ENCODE data around the gene HELB. TPM values are rescaled to one million over a fixed set of nuclear protein-coding genes. Genes with fewer than 3 reads are reported as not detected.

Gene HELB
- total RNA-seq, 1 experiment from 2014 or later: 2.6 TPM

DNA sequence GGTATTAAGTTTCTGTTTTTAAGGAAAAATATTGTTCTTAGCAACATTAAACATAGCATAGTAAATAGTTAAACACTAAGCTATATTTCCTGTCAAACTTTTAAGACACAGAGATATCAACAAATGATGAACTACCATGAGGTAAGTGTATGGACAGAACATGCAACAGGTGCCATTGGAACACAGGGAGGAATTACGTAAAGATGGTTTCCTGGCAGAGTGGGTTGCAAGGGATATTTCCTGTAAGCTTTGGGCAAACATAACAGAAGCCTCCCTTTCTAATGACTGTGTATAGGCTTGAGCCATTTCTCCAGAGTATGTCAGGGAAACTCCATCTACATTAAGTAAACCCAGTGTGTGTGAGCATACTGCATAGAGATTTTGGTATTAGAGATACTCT lies 31.7 kb upstream of the HELB start:
- DNase-seq (ENCODE audit: unreplicated experiment): no peak
- ChIA-PET CTCF (interaction anchor here (0.7 to 8.1 kb wide), 32 partner anchors 8 to 959 kb away, joined by 3 to 87 read pairs (median 4); partner anchors contain the start of gene TMBIM4), POLR2A (no interaction called here)
- Mint-ChIP-seq H3K36me3 (ENCODE audit: insufficient read depth, unreplicated experiment) (no peaks in the 10 kb centered on the region), H3K4me3 (ENCODE audit: unreplicated experiment) (no peak overlapping the region), H3K9me3 (ENCODE audit: unreplicated experiment) (no peaks in the 10 kb centered on the region), H3K27ac (ENCODE audit: low read depth, unreplicated experiment) (no peak overlapping the region), H3K27me3 (ENCODE audit: insufficient read depth, unreplicated experiment) (no peaks in the 10 kb centered on the region), H3K4me1 (ENCODE audit: insufficient read depth, unreplicated experiment) (no peaks in the 10 kb centered on the region)
- TF ChIP-seq, protein P1, sequence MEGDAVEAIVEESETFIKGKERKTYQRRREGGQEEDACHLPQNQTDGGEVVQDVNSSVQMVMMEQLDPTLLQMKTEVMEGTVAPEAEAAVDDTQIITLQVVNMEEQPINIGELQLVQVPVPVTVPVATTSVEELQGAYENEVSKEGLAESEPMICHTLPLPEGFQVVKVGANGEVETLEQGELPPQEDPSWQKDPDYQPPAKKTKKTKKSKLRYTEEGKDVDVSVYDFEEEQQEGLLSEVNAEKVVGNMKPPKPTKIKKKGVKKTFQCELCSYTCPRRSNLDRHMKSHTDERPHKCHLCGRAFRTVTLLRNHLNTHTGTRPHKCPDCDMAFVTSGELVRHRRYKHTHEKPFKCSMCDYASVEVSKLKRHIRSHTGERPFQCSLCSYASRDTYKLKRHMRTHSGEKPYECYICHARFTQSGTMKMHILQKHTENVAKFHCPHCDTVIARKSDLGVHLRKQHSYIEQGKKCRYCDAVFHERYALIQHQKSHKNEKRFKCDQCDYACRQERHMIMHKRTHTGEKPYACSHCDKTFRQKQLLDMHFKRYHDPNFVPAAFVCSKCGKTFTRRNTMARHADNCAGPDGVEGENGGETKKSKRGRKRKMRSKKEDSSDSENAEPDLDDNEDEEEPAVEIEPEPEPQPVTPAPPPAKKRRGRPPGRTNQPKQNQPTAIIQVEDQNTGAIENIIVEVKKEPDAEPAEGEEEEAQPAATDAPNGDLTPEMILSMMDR (IDR thresholded peaks at IDR 0.05; ENCODE audit: unreplicated experiment): no peak
- no TSS peak for BruUV-seq (replicated peaks)
- intact Hi-C loops (cut with micrococcal nuclease): loop anchor here (1.0 to 10.0 kb wide), 2 partner anchors 284 to 424 kb away; no protein-coding TSS in a partner anchor

DNA sequence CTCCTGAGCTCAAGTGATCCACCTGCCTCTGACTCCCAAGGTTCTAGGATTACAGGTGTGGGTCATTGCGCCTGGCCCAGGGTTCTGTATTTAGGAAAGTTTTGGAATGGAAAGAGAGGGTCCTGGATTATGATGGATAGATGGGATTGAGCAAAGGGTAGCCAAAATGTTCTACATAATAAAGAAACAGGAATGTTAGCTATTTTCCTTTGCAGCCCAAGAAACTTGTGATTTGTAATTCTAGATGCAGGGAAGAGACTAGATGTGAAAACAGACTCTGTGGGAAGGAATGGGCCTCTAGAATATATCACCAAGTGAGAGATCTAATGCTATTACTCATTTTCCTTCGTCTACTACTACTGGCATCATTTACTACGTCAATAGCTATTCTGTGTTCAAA lies 29.6 kb upstream of the HELB start:
- Mint-ChIP-seq H3K4me3 (ENCODE audit: unreplicated experiment) (no peak overlapping the region), H3K9me3 (ENCODE audit: unreplicated experiment) (no peaks in the 10 kb centered on the region)
- CTCF ChIA-PET: interaction anchor here (0.6 to 8.1 kb wide), 6 partner anchors 23 to 422 kb away, joined by 3 to 87 read pairs (median 6); no protein-coding TSS in a partner anchor

DNA sequence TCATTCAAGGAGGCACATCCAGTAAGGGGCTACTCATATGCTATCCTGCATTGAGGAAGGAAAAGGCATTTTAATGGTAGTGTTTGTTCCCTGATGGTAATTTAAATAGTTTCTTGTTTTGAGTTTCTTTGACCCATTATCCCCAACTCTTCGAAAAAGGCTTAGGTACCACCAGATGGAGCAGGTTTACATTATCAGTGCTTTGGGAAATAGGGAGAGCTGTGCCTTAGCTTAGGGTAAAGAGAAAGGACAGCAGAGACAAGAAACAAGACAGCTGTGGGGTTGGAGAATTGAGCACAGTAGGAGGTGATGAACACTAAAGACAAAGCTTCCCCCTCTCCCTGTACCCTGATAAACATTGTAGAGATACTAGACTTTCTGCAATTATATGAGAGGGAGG lies 29.1 kb upstream of the HELB start:
- no peaks in the 10 kb centered on the region for H3K36me3 Mint-ChIP-seq (ENCODE audit: insufficient read depth, unreplicated experiment)
- POLR2A ChIA-PET: no interaction called here
- BruUV-seq (replicated peaks): no TSS peak
- CTCF ChIA-PET: interaction anchor here (0.6 to 8.1 kb wide), 5 partner anchors 24 to 422 kb away, joined by 3 to 87 read pairs (median 8); no protein-coding TSS in a partner anchor
- intact Hi-C loops (cut with micrococcal nuclease): loop anchor here (10.0 kb wide), 1 partner anchor 282 kb away; no protein-coding TSS in a partner anchor
- TF ChIP-seq, protein P1 (IDR thresholded peaks at IDR 0.05; ENCODE audit: unreplicated experiment): no peak
- no peak overlapping the region for H3K4me3 Mint-ChIP-seq (ENCODE audit: unreplicated experiment)
- DNase-seq (ENCODE audit: unreplicated experiment): no peak
- H3K27me3 Mint-ChIP-seq (ENCODE audit: insufficient read depth, unreplicated experiment): peaks cover 21% of the 10 kb centered on the region
- H3K4me1 Mint-ChIP-seq (ENCODE audit: insufficient read depth, unreplicated experiment): no peaks in the 10 kb centered on the region
- H3K9me3 Mint-ChIP-seq (ENCODE audit: unreplicated experiment): no peaks in the 10 kb centered on the region
- H3K27ac Mint-ChIP-seq (ENCODE audit: low read depth, unreplicated experiment): no peak overlapping the region

More for the DNA sequence above, 29.6 kb upstream of the HELB start:
- Mint-ChIP-seq H3K36me3 (ENCODE audit: insufficient read depth, unreplicated experiment) (no peaks in the 10 kb centered on the region), H3K4me1 (ENCODE audit: insufficient read depth, unreplicated experiment) (no peaks in the 10 kb centered on the region), H3K27ac (ENCODE audit: low read depth, unreplicated experiment) (no peak overlapping the region), H3K27me3 (ENCODE audit: insufficient read depth, unreplicated experiment) (peaks cover 16% of the 10 kb centered on the region)
- DNase-seq (ENCODE audit: unreplicated experiment): no peak
- intact Hi-C loops (cut with micrococcal nuclease): loop anchor here (10.0 kb wide), 1 partner anchor 282 kb away; no protein-coding TSS in a partner anchor
- POLR2A ChIA-PET: interaction anchor here (1.2 kb wide), 1 partner anchor 103 kb away, joined by 3 read pairs; the partner anchor contains the start of gene TMBIM4
- no TSS peak for BruUV-seq (replicated peaks)
- TF ChIP-seq, protein P1 (IDR thresholded peaks at IDR 0.05; ENCODE audit: unreplicated experiment): no peak

DNA sequence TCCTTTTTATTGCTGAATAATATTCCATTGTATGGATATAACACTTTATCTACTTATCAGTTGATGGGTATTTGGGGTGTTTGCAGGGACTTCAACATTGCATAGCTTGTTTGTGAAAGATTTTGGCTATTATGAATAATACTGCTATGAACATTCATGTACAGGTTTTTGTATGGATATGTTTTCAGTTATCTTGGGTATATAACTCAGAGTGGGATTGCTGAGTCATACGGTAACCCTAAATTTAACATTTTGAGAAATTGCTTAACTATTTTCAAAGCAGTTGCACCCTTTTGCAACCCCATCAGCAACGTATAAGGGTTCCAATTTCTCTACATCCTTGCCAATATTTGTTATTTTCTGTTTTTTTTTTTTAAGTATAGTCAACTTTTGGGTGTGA lies 27.3 kb upstream of the HELB start:
- no peak for DNase-seq (ENCODE audit: unreplicated experiment)
- Mint-ChIP-seq H3K9me3 (ENCODE audit: unreplicated experiment) (no peaks in the 10 kb centered on the region), H3K27me3 (ENCODE audit: insufficient read depth, unreplicated experiment) (peaks cover 27% of the 10 kb centered on the region), H3K27ac (ENCODE audit: low read depth, unreplicated experiment) (no peak overlapping the region), H3K4me1 (ENCODE audit: insufficient read depth, unreplicated experiment) (no peaks in the 10 kb centered on the region), H3K4me3 (ENCODE audit: unreplicated experiment) (no peak overlapping the region), H3K36me3 (ENCODE audit: insufficient read depth, unreplicated experiment) (no peaks in the 10 kb centered on the region)
- intact Hi-C loops (cut with micrococcal nuclease): loop anchor here (10.0 kb wide), 1 partner anchor 280 kb away; no protein-coding TSS in a partner anchor
- BruUV-seq (replicated peaks): no TSS peak
- CTCF ChIA-PET: no interaction called here
- POLR2A ChIA-PET: interaction anchor here (1.2 kb wide), 1 partner anchor 106 kb away, joined by 3 read pairs; no protein-coding TSS in a partner anchor
- TF ChIP-seq, protein P1 (IDR thresholded peaks at IDR 0.05; ENCODE audit: unreplicated experiment): no peak

All from MCF 10A (cell line).